ENCODE measurements around the gene HFM1. TPM values are rescaled to one million over a fixed set of nuclear protein-coding genes. Genes with fewer than 3 reads are reported as not detected.

The HFM1 gene
- total and polyA plus RNA-seq, 9 donors: 2.9 to 17.2 (median 7.8) TPM

GRCh38 chr1:91314643-91315042 lies 90.0 kb downstream of the HFM1 start:
- no peak overlapping the region for H3K4me3 ChIP-seq
- no peaks in the 10 kb centered on the region for H3K27me3 ChIP-seq
- no peak overlapping the region for H3K27ac ChIP-seq
- H3K4me1 ChIP-seq (ENCODE audit: insufficient read depth): no peaks in the 10 kb centered on the region
- intact Hi-C loops (cut with DNase I): no loop called here
- DNase-seq: no peak
- TF ChIP-seq CTCF (IDR thresholded peaks at IDR 0.05): no peak
- no peak for TF ChIP-seq EP300 (IDR thresholded peaks at IDR 0.05)
- TF ChIP-seq POLR2A (IDR thresholded peaks at IDR 0.05): no peak
- WGBS, 3 donors: 91 to 97% (median 93%) methylated on average over 2 of the region's 2 CpGs
- H3K36me3 ChIP-seq: no peaks in the 10 kb centered on the region
- H3K9me3 ChIP-seq: peaks cover 0 to 3% of the 10 kb centered on the region in 2 donors

DNA sequence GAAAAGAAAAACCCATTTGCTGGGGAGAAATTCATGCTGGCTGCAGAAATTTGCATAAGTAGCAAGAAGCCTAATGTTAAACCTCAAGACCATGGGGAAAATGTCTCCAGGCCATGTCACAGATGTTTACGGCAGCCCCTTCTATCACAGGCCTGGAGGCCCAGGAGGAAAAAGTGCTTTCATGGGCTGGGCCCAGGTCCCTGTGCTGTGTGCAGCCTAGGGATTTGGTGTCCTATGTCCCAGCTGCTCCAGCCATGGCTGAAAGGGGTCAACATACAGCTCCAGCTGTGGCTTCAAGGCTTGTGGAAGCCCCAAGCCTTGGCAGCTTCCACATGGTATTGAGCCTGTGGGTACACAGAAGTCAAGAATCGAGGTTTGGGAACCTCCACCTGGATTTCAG lies 93.0 kb downstream of the HFM1 start:
- intact Hi-C loops (cut with DNase I): no loop called here
- Histone ChIP-seq H3K27me3 (no peaks in the 10 kb centered on the region), H3K9me3 (peaks cover 0 to 3% of the 10 kb centered on the region in 2 donors), H3K27ac (no peak overlapping the region), H3K4me1 (ENCODE audit: insufficient read depth) (no peaks in the 10 kb centered on the region), H3K4me3 (no peak overlapping the region), H3K36me3 (no peaks in the 10 kb centered on the region)
- no peak for DNase-seq
- 82 to 91% (median 88%) methylated on average over 2 of the region's 2 CpGs for WGBS, 3 donors
- TF ChIP-seq CTCF (IDR thresholded peaks at IDR 0.05): no peak
- no peak for TF ChIP-seq EP300 (IDR thresholded peaks at IDR 0.05)
- no peak for TF ChIP-seq POLR2A (IDR thresholded peaks at IDR 0.05)

GRCh38 chr1:91308544-91308943 lies 96.1 kb downstream of the HFM1 start:
- no peak for TF ChIP-seq EP300 (IDR thresholded peaks at IDR 0.05)
- TF ChIP-seq POLR2A (IDR thresholded peaks at IDR 0.05): no peak
- TF ChIP-seq CTCF (IDR thresholded peaks at IDR 0.05): no peak
- H3K27ac ChIP-seq: no peak overlapping the region
- H3K4me1 ChIP-seq (ENCODE audit: insufficient read depth): no peaks in the 10 kb centered on the region
- DNase-seq: no peak
- no peaks in the 10 kb centered on the region for H3K36me3 ChIP-seq
- peaks cover 0 to 3% of the 10 kb centered on the region in 2 donors for H3K9me3 ChIP-seq
- intact Hi-C loops (cut with DNase I): no loop called here
- no peak overlapping the region for H3K4me3 ChIP-seq
- H3K27me3 ChIP-seq: no peaks in the 10 kb centered on the region

GRCh38 chr1:91307784-91308409 lies 96.7 kb downstream of the HFM1 start:
- WGBS, 3 donors: 97 to 100% (median 99%) methylated on average over 1 of the region's 1 CpG
- Histone ChIP-seq H3K27me3 (no peaks in the 10 kb centered on the region), H3K4me3 (no peak overlapping the region), H3K36me3 (no peaks in the 10 kb centered on the region), H3K4me1 (ENCODE audit: insufficient read depth) (no peaks in the 10 kb centered on the region), H3K27ac (no peak overlapping the region), H3K9me3 (peaks cover 0 to 3% of the 10 kb centered on the region in 2 donors)
- DNase-seq: no peak
- TF ChIP-seq CTCF (IDR thresholded peaks at IDR 0.05): no peak
- no peak for TF ChIP-seq POLR2A (IDR thresholded peaks at IDR 0.05)
- TF ChIP-seq EP300 (IDR thresholded peaks at IDR 0.05): no peak
- intact Hi-C loops (cut with DNase I): no loop called here
